ENCODE data around the gene DNM1L. TPM values are rescaled to one million over a fixed set of nuclear protein-coding genes. Genes with fewer than 3 reads are reported as not detected.

The DNM1L gene
- total RNA-seq, 1 donor from 2014 or later, result 40.9 TPM

DNA sequence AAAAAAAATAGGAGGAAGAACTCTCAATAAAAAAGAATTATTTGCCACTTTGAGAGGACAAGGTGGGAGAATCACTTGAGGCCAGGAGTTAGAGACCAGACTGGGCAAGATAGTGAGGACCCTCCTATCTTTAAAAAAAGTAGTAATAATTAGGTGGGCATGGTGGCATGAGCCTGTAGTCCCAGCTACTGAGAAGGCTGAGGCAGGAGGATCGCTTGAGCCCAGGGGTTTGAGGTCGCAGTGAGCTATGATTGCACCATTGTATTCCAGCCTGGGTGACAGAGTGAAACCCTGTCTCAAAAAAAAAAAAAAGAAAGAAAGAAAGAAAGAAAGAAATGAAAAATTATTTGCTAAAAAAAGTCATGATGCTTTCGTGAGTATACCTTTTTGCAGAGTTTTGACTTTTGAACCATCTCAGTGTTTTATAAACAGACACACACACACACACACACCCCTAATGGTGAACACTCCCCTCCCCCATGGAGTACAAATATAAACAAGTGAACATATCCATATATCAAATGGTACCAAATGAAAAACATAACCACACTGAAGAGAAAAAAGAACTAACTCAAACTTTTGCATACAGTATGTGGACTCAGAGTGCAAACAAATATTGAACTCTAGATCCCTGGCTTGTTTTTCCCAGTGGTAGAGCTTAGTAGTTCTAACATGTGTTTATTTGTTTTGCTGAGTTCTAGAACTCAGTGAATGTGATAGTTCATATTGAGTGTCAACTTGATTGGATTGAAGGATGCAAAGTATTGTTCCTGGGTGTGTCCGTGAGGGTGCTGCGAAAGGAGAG, 27.7 kb upstream of the DNM1L start:
- TF ChIP-seq, protein P1, sequence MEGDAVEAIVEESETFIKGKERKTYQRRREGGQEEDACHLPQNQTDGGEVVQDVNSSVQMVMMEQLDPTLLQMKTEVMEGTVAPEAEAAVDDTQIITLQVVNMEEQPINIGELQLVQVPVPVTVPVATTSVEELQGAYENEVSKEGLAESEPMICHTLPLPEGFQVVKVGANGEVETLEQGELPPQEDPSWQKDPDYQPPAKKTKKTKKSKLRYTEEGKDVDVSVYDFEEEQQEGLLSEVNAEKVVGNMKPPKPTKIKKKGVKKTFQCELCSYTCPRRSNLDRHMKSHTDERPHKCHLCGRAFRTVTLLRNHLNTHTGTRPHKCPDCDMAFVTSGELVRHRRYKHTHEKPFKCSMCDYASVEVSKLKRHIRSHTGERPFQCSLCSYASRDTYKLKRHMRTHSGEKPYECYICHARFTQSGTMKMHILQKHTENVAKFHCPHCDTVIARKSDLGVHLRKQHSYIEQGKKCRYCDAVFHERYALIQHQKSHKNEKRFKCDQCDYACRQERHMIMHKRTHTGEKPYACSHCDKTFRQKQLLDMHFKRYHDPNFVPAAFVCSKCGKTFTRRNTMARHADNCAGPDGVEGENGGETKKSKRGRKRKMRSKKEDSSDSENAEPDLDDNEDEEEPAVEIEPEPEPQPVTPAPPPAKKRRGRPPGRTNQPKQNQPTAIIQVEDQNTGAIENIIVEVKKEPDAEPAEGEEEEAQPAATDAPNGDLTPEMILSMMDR (IDR thresholded peaks at IDR 0.05), result no peak
- Histone ChIP-seq H3K36me3 (no peaks in the 10 kb centered on the region), H3K27ac (no peak overlapping the region), H3K9me3 (no peaks in the 10 kb centered on the region), H3K27me3 (ENCODE audit: low read depth) (no peaks in the 10 kb centered on the region), H3K4me3 (no peak overlapping the region), H3K4me1 (no peaks in the 10 kb centered on the region)
- DNase-seq, result no peak
- intact Hi-C loops (cut with DNase I), result no loop called here
- ATAC-seq, result no peak

DNA sequence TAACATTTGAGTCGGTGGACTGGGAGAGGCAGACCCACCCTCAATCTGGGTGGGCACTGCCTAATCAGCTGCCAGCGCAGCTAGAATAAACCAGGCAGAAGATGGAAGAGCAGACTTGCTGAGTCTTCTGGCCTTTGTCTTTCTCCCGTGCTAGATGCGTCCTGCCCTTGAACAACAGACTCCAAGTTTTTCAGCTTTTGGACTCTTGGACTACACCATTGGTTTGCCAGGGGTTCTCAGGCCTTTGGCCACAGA, 27.2 kb upstream of the DNM1L start:
- Histone ChIP-seq H3K27ac (no peak overlapping the region), H3K9me3 (no peaks in the 10 kb centered on the region), H3K4me1 (no peaks in the 10 kb centered on the region), H3K36me3 (no peaks in the 10 kb centered on the region), H3K27me3 (ENCODE audit: low read depth) (no peaks in the 10 kb centered on the region), H3K4me3 (no peak overlapping the region)
- TF ChIP-seq, protein P1 (IDR thresholded peaks at IDR 0.05), result no peak
- ATAC-seq (no peak), DNase-seq (no peak)
- intact Hi-C loops (cut with DNase I), result no loop called here

DNA sequence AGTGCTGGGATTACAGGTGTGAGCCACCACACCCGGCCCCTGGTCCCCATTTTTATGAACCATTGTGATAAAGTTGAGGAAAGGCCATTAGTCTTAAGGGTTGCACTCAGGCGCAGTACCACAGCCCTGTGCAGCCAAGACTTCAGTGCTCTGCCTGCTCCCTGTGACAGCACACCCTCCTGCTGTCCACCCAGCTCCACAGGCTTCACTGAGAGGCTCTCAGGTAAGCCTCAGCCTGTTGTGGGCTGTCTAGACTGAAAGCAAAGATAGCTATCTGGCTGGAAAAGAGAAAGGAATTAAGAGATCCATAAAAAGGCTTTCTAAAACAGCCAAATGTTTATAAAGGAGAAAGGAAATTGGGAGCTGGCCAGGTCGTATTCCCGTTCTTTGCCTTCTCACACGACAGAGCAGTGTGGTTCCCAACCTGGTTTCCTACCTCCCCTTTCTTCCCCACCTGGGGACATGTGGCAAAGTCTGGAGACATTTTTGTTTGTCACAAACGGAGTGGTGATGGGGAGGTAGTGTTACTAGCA, 19.1 kb upstream of the DNM1L start:
- H3K36me3 ChIP-seq, result no peaks in the 10 kb centered on the region
- H3K9me3 ChIP-seq, result no peaks in the 10 kb centered on the region
- no peaks in the 10 kb centered on the region for H3K4me1 ChIP-seq
- ATAC-seq (peak in 1 of 2 donors; percentile 12), DNase-seq (no peak)
- TF ChIP-seq, protein P1 (IDR thresholded peaks at IDR 0.05), result no peak
- intact Hi-C loops (cut with DNase I), result no loop called here
- no peak overlapping the region for H3K4me3 ChIP-seq
- H3K27me3 ChIP-seq (ENCODE audit: low read depth), result no peaks in the 10 kb centered on the region
- peak overlapping the region; percentile 0 for H3K27ac ChIP-seq

DNA sequence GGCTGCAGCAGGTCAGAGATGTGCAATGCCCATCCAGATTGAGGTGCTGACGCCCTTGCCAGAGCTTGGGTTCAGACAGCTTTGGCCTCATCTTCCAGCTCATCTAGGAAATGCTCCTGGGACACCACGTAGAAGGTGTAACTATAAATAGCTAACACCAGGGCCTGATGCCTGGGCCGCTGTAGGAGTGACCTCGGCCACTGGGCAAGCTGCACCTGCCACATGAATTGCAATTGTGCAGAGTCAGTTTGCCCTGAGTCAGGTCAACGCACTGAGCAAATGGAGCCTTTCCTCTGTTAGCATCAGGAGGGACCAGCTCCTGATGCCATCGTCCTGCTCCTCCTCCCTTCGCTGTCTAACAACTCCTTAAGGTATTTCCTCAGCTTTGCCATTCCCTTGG, 17.4 kb upstream of the DNM1L start:
- H3K4me1 ChIP-seq, result no peaks in the 10 kb centered on the region
- H3K27me3 ChIP-seq (ENCODE audit: low read depth), result no peaks in the 10 kb centered on the region
- no peak overlapping the region for H3K4me3 ChIP-seq
- no peak for DNase-seq
- H3K36me3 ChIP-seq, result no peaks in the 10 kb centered on the region
- intact Hi-C loops (cut with DNase I), result no loop called here
- no peak overlapping the region for H3K27ac ChIP-seq
- no peak for ATAC-seq
- H3K9me3 ChIP-seq, result no peaks in the 10 kb centered on the region
- TF ChIP-seq, protein P1 (IDR thresholded peaks at IDR 0.05), result no peak

DNA sequence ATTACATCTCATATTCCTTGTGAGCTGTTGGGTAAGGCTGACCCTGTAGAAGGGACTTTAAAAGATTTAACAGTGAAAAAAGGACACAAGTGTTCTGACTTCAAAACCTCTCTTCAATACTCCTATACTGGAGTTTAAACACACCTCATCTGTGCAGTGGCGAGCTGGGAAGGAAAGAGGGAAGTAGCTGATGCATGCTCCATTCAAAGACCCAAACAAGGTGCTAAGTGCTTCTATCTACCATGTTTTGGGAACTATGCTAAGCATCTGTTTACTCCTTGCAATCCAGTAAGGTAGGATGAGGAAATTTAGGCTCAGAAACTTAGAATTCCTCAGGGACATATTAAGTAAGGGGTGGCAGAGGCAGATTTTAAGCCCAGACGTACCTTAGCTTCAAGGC, 16.4 kb upstream of the DNM1L start:
- no peak for ATAC-seq
- no peaks in the 10 kb centered on the region for H3K27me3 ChIP-seq (ENCODE audit: low read depth)
- intact Hi-C loops (cut with DNase I), result no loop called here
- DNase-seq, result no peak
- H3K27ac ChIP-seq, result no peak overlapping the region
- H3K36me3 ChIP-seq, result no peaks in the 10 kb centered on the region
- H3K9me3 ChIP-seq, result no peaks in the 10 kb centered on the region
- H3K4me1 ChIP-seq, result no peaks in the 10 kb centered on the region
- TF ChIP-seq, protein P1 (IDR thresholded peaks at IDR 0.05), result no peak
- no peak overlapping the region for H3K4me3 ChIP-seq
